Stimulated activated CD4-positive, alpha-beta T cell treated with anti-CD3 and anti-CD28 coated beads, Interleukin-2, amount 100 ng/mL, for 24 hours (primary cell): ENCODE data around the gene ZCCHC8.
A peak's percentile ranks its signal among the peaks of the same experiment; 100 is the strongest.
"Not testable (repeated sequence)": the region's sequence is repeated elsewhere in the genome, so short reads cannot be mapped to it uniquely, and the experiment has no call there.

Experiments
- DNase-seq, 2 donors: peaks; one replicate each; pipeline ENCODE4 v3.0.0-alpha.2; 2020

Gene ZCCHC8

GRCh38 chr12:122500685-122501488 is at the start of gene ZCCHC8:
TSS of gene ZCCHC8 (minus strand) at chr12:122500932. CDS start at chr12:122500840, 92 bp downstream.
- peak; percentile 97 to 98 for DNase-seq

GRCh38 chr12:122547330-122547729 is 46.6 kb upstream of the ZCCHC8 start:
- no peak for DNase-seq

- DNase-seq: no peak
Measured at GRCh38 chr12:122545855-122546254, 45.1 kb upstream of the ZCCHC8 start.

GRCh38 chr12:122544537-122544936 is 43.8 kb upstream of the ZCCHC8 start:
- DNase-seq: no peak

- no peak for DNase-seq
Measured at GRCh38 chr12:122538496-122538895, 37.8 kb upstream of the ZCCHC8 start.

- DNase-seq: no peak
Measured at GRCh38 chr12:122537021-122537420, 36.3 kb upstream of the ZCCHC8 start.

- no peak for DNase-seq
Measured at GRCh38 chr12:122533856-122534255, 33.1 kb upstream of the ZCCHC8 start.

- DNase-seq: no peak
Measured at GRCh38 chr12:122528992-122529391, 28.3 kb upstream of the ZCCHC8 start.

GRCh38 chr12:122528582-122528981 is 27.9 kb upstream of the ZCCHC8 start:
- no peak for DNase-seq

GRCh38 chr12:122527478-122527944 is 26.8 kb upstream of the ZCCHC8 start:
- DNase-seq: peak; percentile 40 to 42

- DNase-seq: peak; percentile 96 to 98
Measured at GRCh38 chr12:122526683-122527477, 26.1 kb upstream of the ZCCHC8 start, which contains the start of the genes KNTC1 and RSRC2. TSS of gene KNTC1 (plus strand) at chr12:122527249. CDS start at chr12:122530064, 2,815 bp downstream. TSS of gene RSRC2 (minus strand) at chr12:122526936. CDS start at chr12:122526853, 83 bp downstream.

GRCh38 chr12:122523846-122524718 is 23.4 kb upstream of the ZCCHC8 start:
- no peak for DNase-seq

GRCh38 chr12:122523280-122523679 is 22.5 kb upstream of the ZCCHC8 start:
- DNase-seq: no peak

GRCh38 chr12:122520676-122521075 is 19.9 kb upstream of the ZCCHC8 start:
- DNase-seq: no peak

- DNase-seq: no peak
Measured at GRCh38 chr12:122519418-122519817, 18.7 kb upstream of the ZCCHC8 start.

- no peak for DNase-seq
Measured at GRCh38 chr12:122518908-122519307, 18.2 kb upstream of the ZCCHC8 start.

GRCh38 chr12:122517877-122518276 is 17.1 kb upstream of the ZCCHC8 start:
- DNase-seq: no peak

- no peak for DNase-seq
Measured at GRCh38 chr12:122516544-122517361, 16.0 kb upstream of the ZCCHC8 start.

GRCh38 chr12:122515275-122515674 is 14.5 kb upstream of the ZCCHC8 start:
- DNase-seq: no peak

- no peak for DNase-seq
Measured at GRCh38 chr12:122513660-122514059, 12.9 kb upstream of the ZCCHC8 start.

GRCh38 chr12:122513028-122513427 is 12.3 kb upstream of the ZCCHC8 start:
- DNase-seq: not testable (repeated sequence)

- DNase-seq: no peak
Measured at GRCh38 chr12:122508163-122508562, 7.4 kb upstream of the ZCCHC8 start.
